Right ventricle myocardium superior (tissue), 1 donor: Measurements from ENCODE around the gene FIBP. TPM values are rescaled to one million over a fixed set of nuclear protein-coding genes. Genes with fewer than 3 reads are reported as not detected.
A peak's percentile ranks its signal among the peaks of the same experiment; 100 is the strongest.
"Not testable (repeated sequence)": the region's sequence is repeated elsewhere in the genome, so short reads cannot be mapped to it uniquely, and the experiment has no call there.

Source experiments
- ATAC-seq: fragments of 200-7000 bp; cut with Tn5 transposase; one replicate; pipeline ENCODE4 v1.9.1; 2020; ENCODE audit warnings: mild to moderate bottlenecking; ENCODE audit not compliant: poor library complexity
- DNase-seq: peaks from one replicate; pipeline ENCODE4 v3.0.0-alpha.2; 2020
- intact Hi-C: fragments of 100-400 bp; cut with DNase I; formaldehyde crosslinking; loops from one replicate; pipeline ENCODE4 v1.11.2; 2022
- total RNA-seq: library from RNA; stranded (reverse); fragmentation: NEBNext Ultra II Directional; extraction: Animal tissue kit (Norgen Biotek cat#: 25700); gene quantifications from one replicate; pipeline ENCODE4 v1.2.1, GENCODE V29; 2021
- donor health status: DM: no; HTN: yes; CAD: no; lungs with severe emphysema.

Gene FIBP
- total RNA-seq, 1 donor from 2014 or later = 37.7 TPM

GRCh38 chr11:65894034-65894591, 5.8 kb upstream of the FIBP start:
- ATAC-seq = no peak
- peak; percentile 79 for DNase-seq
- intact Hi-C loops = no loop called here

- DNase-seq = no peak
These were observed 4.5 kb upstream of the FIBP start for GRCh38 chr11:65892661-65893317.

GRCh38 chr11:65892137-65892540, 3.9 kb upstream of the FIBP start:
- ATAC-seq, DNase-seq, intact Hi-C loops: not testable (repeated sequence)

More at GRCh38 chr11:65892661-65893317, 4.5 kb upstream of the FIBP start:
- intact Hi-C loops = no loop called here
- no peak for ATAC-seq

GRCh38 chr11:65891219-65892136, 3.2 kb upstream of the FIBP start:
- intact Hi-C loops = no loop called here
- peak; percentile 69 for DNase-seq
- ATAC-seq = no peak

- intact Hi-C loops = no loop called here
- DNase-seq (peak; percentile 100), ATAC-seq (peak; percentile 86)
These were observed 2.3 kb upstream of the FIBP start, which contains the start of gene CCDC85B for GRCh38 chr11:65890324-65891218. Gene CCDC85B (plus strand): TSS chr11:65890673. CDS start chr11:65890784, 111 bp downstream.

GRCh38 chr11:65887723-65888162, 528 bp downstream of the FIBP start:
- intact Hi-C loops = loop anchor here (2.0 kb wide), 2 partner anchors 29 to 99 kb away; partner anchors contain the start of gene CFL1
- no peak for ATAC-seq
- no peak for DNase-seq

GRCh38 chr11:65886826-65887722, 1.2 kb downstream of the FIBP start:
- intact Hi-C loops = loop anchor here (2.0 kb wide), 1 partner anchor 100 kb away; no protein-coding TSS in a partner anchor
- DNase-seq = no peak
- ATAC-seq = no peak

GRCh38 chr11:65885808-65886536, 2.3 kb downstream of the FIBP start:
- ATAC-seq = no peak
- intact Hi-C loops = loop anchor here (2.0 kb wide), 1 partner anchor 101 kb away; no protein-coding TSS in a partner anchor
- DNase-seq = no peak

- DNase-seq (no peak), ATAC-seq (no peak)
- intact Hi-C loops = no loop called here
These were observed 3.0 kb downstream of the FIBP start for GRCh38 chr11:65885231-65885630.

- ATAC-seq (peak; percentile 27), DNase-seq (peak; percentile 85)
- intact Hi-C loops = no loop called here
These were observed 3.6 kb downstream of the FIBP start for GRCh38 chr11:65884716-65885092.

- ATAC-seq (no peak), DNase-seq (no peak)
- intact Hi-C loops = no loop called here
These were observed 4.2 kb downstream of the FIBP start for GRCh38 chr11:65883786-65884715.

GRCh38 chr11:65883058-65883761, 5.1 kb downstream of the FIBP start:
- intact Hi-C loops = no loop called here
- ATAC-seq = no peak
- DNase-seq = no peak

GRCh38 chr11:65882120-65883057, 5.9 kb downstream of the FIBP start:
- intact Hi-C loops = no loop called here
- ATAC-seq (no peak), DNase-seq (peak; percentile 14)

GRCh38 chr11:65880844-65881421, 7.3 kb downstream of the FIBP start:
- no peak for DNase-seq
- intact Hi-C loops = no loop called here

More at GRCh38 chr11:65880844-65881421, 7.3 kb downstream of the FIBP start:
- ATAC-seq = no peak
